ENCODE measurements around the gene NEK7. TPM values are rescaled to one million over a fixed set of nuclear protein-coding genes. Genes with fewer than 3 reads are reported as not detected.

Gene NEK7
- total RNA-seq, 2 donors from 2014 or later: 55.9 to 64.9 TPM

- DNase-seq (no peak), ATAC-seq (replicated peaks in 1 of 2) (no peak)
- Mint-ChIP-seq H3K4me1 (ENCODE audit: low read depth) (peaks cover 34% of the 10 kb centered on the region), H3K9me3 (no peaks in the 10 kb centered on the region), H3K4me3 (peak overlapping the region in 1 of 2 donors; percentile 12), H3K36me3 (ENCODE audit: insufficient read depth in 2 of 2) (peaks cover 0 to 2% of the 10 kb centered on the region in 2 donors), H3K27me3 (ENCODE audit: low read depth) (no peaks in the 10 kb centered on the region), H3K27ac (no peak overlapping the region)
These were observed 106.4 kb downstream of the NEK7 start for GRCh38 chr1:198263186-198263585.

GRCh38 chr1:198264282-198264681 is 107.5 kb downstream of the NEK7 start:
- H3K9me3 Mint-ChIP-seq: no peaks in the 10 kb centered on the region
- H3K27ac Mint-ChIP-seq: no peak overlapping the region
- DNase-seq (no peak), ATAC-seq (replicated peaks in 1 of 2) (no peak)
- H3K27me3 Mint-ChIP-seq (ENCODE audit: low read depth): no peaks in the 10 kb centered on the region
- no peak overlapping the region for H3K4me3 Mint-ChIP-seq
- no peaks in the 10 kb centered on the region for H3K36me3 Mint-ChIP-seq (ENCODE audit: insufficient read depth in 2 of 2)
- H3K4me1 Mint-ChIP-seq (ENCODE audit: low read depth): peaks cover 23% of the 10 kb centered on the region

- no peaks in the 10 kb centered on the region for H3K27me3 Mint-ChIP-seq (ENCODE audit: low read depth)
- H3K4me1 Mint-ChIP-seq (ENCODE audit: low read depth): peaks cover 16% of the 10 kb centered on the region
- H3K36me3 Mint-ChIP-seq (ENCODE audit: insufficient read depth in 2 of 2): no peaks in the 10 kb centered on the region
These were observed 108.4 kb downstream of the NEK7 start for GRCh38 chr1:198265073-198265661.

GRCh38 chr1:198267056-198267455 is 110.3 kb downstream of the NEK7 start:
- ATAC-seq (replicated peaks in 1 of 2) (no peak), DNase-seq (no peak)
- Mint-ChIP-seq H3K4me3 (no peak overlapping the region), H3K36me3 (ENCODE audit: insufficient read depth in 2 of 2) (no peaks in the 10 kb centered on the region), H3K4me1 (ENCODE audit: low read depth) (peaks cover 3% of the 10 kb centered on the region), H3K27me3 (ENCODE audit: low read depth) (no peaks in the 10 kb centered on the region), H3K27ac (no peak overlapping the region), H3K9me3 (no peaks in the 10 kb centered on the region)

More at GRCh38 chr1:198265073-198265661, 108.4 kb downstream of the NEK7 start:
- Mint-ChIP-seq H3K9me3 (no peaks in the 10 kb centered on the region), H3K27ac (no peak overlapping the region), H3K4me3 (no peak overlapping the region)
- ATAC-seq (replicated peaks in 1 of 2) (no peak), DNase-seq (no peak)

GRCh38 chr1:198267921-198268320 is 111.1 kb downstream of the NEK7 start:
- no peaks in the 10 kb centered on the region for H3K9me3 Mint-ChIP-seq
- no peak for ATAC-seq (replicated peaks in 1 of 2)
- H3K4me1 Mint-ChIP-seq (ENCODE audit: low read depth): peaks cover 10% of the 10 kb centered on the region
- no peaks in the 10 kb centered on the region for H3K27me3 Mint-ChIP-seq (ENCODE audit: low read depth)
- no peak overlapping the region for H3K27ac Mint-ChIP-seq
- DNase-seq: no peak
- no peak overlapping the region for H3K4me3 Mint-ChIP-seq
- no peaks in the 10 kb centered on the region for H3K36me3 Mint-ChIP-seq (ENCODE audit: insufficient read depth in 2 of 2)

- ATAC-seq (replicated peaks in 1 of 2): peak; percentile 40 to 59
- no peaks in the 10 kb centered on the region for H3K9me3 Mint-ChIP-seq
- H3K4me1 Mint-ChIP-seq (ENCODE audit: low read depth): peaks cover 10% of the 10 kb centered on the region
- H3K27me3 Mint-ChIP-seq (ENCODE audit: low read depth): no peaks in the 10 kb centered on the region
- no peak for DNase-seq
- no peak overlapping the region for H3K27ac Mint-ChIP-seq
- H3K4me3 Mint-ChIP-seq: no peak overlapping the region
- H3K36me3 Mint-ChIP-seq (ENCODE audit: insufficient read depth in 2 of 2): no peaks in the 10 kb centered on the region
These were observed 112.2 kb downstream of the NEK7 start for GRCh38 chr1:198268784-198269645.

- DNase-seq (no peak), ATAC-seq (replicated peaks in 1 of 2) (no peak)
- Mint-ChIP-seq H3K9me3 (no peaks in the 10 kb centered on the region), H3K4me3 (no peak overlapping the region), H3K27me3 (ENCODE audit: low read depth) (no peaks in the 10 kb centered on the region), H3K4me1 (ENCODE audit: low read depth) (peaks cover 10% of the 10 kb centered on the region), H3K36me3 (ENCODE audit: insufficient read depth in 2 of 2) (no peaks in the 10 kb centered on the region), H3K27ac (no peak overlapping the region)
These were observed 112.8 kb downstream of the NEK7 start for GRCh38 chr1:198269646-198269940.

- DNase-seq (no peak), ATAC-seq (replicated peaks in 1 of 2) (no peak)
- no peaks in the 10 kb centered on the region for H3K36me3 Mint-ChIP-seq (ENCODE audit: insufficient read depth in 2 of 2)
- H3K27ac Mint-ChIP-seq: no peak overlapping the region
- H3K27me3 Mint-ChIP-seq (ENCODE audit: low read depth): no peaks in the 10 kb centered on the region
- no peaks in the 10 kb centered on the region for H3K9me3 Mint-ChIP-seq
- H3K4me1 Mint-ChIP-seq (ENCODE audit: low read depth): peaks cover 10% of the 10 kb centered on the region
- no peak overlapping the region for H3K4me3 Mint-ChIP-seq
These were observed 113.6 kb downstream of the NEK7 start for GRCh38 chr1:198270273-198270828.

GRCh38 chr1:198271467-198271866 is 114.7 kb downstream of the NEK7 start:
- DNase-seq: no peak
- no peak for ATAC-seq (replicated peaks in 1 of 2)
- Mint-ChIP-seq H3K4me1 (ENCODE audit: low read depth) (peaks cover 10% of the 10 kb centered on the region), H3K27ac (no peak overlapping the region), H3K9me3 (no peaks in the 10 kb centered on the region), H3K27me3 (ENCODE audit: low read depth) (no peaks in the 10 kb centered on the region), H3K4me3 (no peak overlapping the region), H3K36me3 (ENCODE audit: insufficient read depth in 2 of 2) (no peaks in the 10 kb centered on the region)

- ATAC-seq (replicated peaks in 1 of 2): no peak
- H3K27me3 Mint-ChIP-seq (ENCODE audit: low read depth): no peaks in the 10 kb centered on the region
- H3K4me3 Mint-ChIP-seq: peak overlapping the region in 1 of 2 donors; percentile 37
- no peaks in the 10 kb centered on the region for H3K9me3 Mint-ChIP-seq
- H3K27ac Mint-ChIP-seq: peak overlapping the region; percentile 15
- peaks cover 10% of the 10 kb centered on the region for H3K4me1 Mint-ChIP-seq (ENCODE audit: low read depth)
- no peak for DNase-seq
- no peaks in the 10 kb centered on the region for H3K36me3 Mint-ChIP-seq (ENCODE audit: insufficient read depth in 2 of 2)
These were observed 115.7 kb downstream of the NEK7 start for GRCh38 chr1:198272492-198272891.

GRCh38 chr1:198273748-198274295 is 117.0 kb downstream of the NEK7 start:
- no peaks in the 10 kb centered on the region for H3K27me3 Mint-ChIP-seq (ENCODE audit: low read depth)
- peaks cover 10% of the 10 kb centered on the region for H3K4me1 Mint-ChIP-seq (ENCODE audit: low read depth)
- H3K36me3 Mint-ChIP-seq (ENCODE audit: insufficient read depth in 2 of 2): no peaks in the 10 kb centered on the region
- H3K27ac Mint-ChIP-seq: peak overlapping the region; percentile 33
- DNase-seq (no peak), ATAC-seq (replicated peaks in 1 of 2) (no peak)
- H3K4me3 Mint-ChIP-seq: no peak overlapping the region
- H3K9me3 Mint-ChIP-seq: no peaks in the 10 kb centered on the region

- no peak for ATAC-seq (replicated peaks in 1 of 2)
- no peaks in the 10 kb centered on the region for H3K27me3 Mint-ChIP-seq (ENCODE audit: low read depth)
- peaks cover 10% of the 10 kb centered on the region for H3K4me1 Mint-ChIP-seq (ENCODE audit: low read depth)
- no peak overlapping the region for H3K27ac Mint-ChIP-seq
- peaks cover 0 to 2% of the 10 kb centered on the region in 2 donors for H3K36me3 Mint-ChIP-seq (ENCODE audit: insufficient read depth in 2 of 2)
- no peaks in the 10 kb centered on the region for H3K9me3 Mint-ChIP-seq
- no peak overlapping the region for H3K4me3 Mint-ChIP-seq
- no peak for DNase-seq
These were observed 118.8 kb downstream of the NEK7 start for GRCh38 chr1:198275597-198275996.

GRCh38 chr1:198276241-198276640 is 119.4 kb downstream of the NEK7 start:
- H3K9me3 Mint-ChIP-seq: no peaks in the 10 kb centered on the region
- H3K4me1 Mint-ChIP-seq (ENCODE audit: low read depth): peaks cover 10% of the 10 kb centered on the region
- no peak overlapping the region for H3K27ac Mint-ChIP-seq
- peaks cover 0 to 2% of the 10 kb centered on the region in 2 donors for H3K36me3 Mint-ChIP-seq (ENCODE audit: insufficient read depth in 2 of 2)
- no peak for DNase-seq
- no peaks in the 10 kb centered on the region for H3K27me3 Mint-ChIP-seq (ENCODE audit: low read depth)
- H3K4me3 Mint-ChIP-seq: no peak overlapping the region
- no peak for ATAC-seq (replicated peaks in 1 of 2)

All from activated T-cell treated with anti-CD3 and anti-CD28 coated beads, Interleukin-2, amount 50 U/mL, for 72 hours (primary cell).